Renal cortex interstitium (tissue), 11 donors: Measurements from ENCODE around the gene SLC4A8. TPM values are rescaled to one million over a fixed set of nuclear protein-coding genes. Genes with fewer than 3 reads are reported as not detected.
A peak's percentile ranks its signal among the peaks of the same experiment; 100 is the strongest.
"Not testable (repeated sequence)": the region's sequence is repeated elsewhere in the genome, so short reads cannot be mapped to it uniquely, and the experiment has no call there.

ENCODE experiments used
- DNase-seq, 11 donors: peaks; one replicate each; pipeline ENCODE4 v3.0.0-alpha.2; 2013; ENCODE audit warnings: low read depth in 9 of 11, low spot score in 4 of 11; ENCODE audit errors: extremely low read depth in 1 of 11
- polyA plus RNA-seq, 3 donors: library from polyadenylated mRNA; unstranded; fragments of 120-200 nt; gene quantifications; one replicate each; pipeline ENCODE4 v1.2.1, GENCODE V29; 2013; ENCODE audit not compliant: insufficient read length in 3 of 3

Gene SLC4A8
- polyA plus RNA-seq, 3 donors, result 3.2 to 4.9 (median 4.1) TPM

GRCh38 chr12:51455050-51455449, 30.4 kb downstream of the SLC4A8 start:
- not testable (repeated sequence) for DNase-seq

GRCh38 chr12:51458635-51459034, 34.0 kb downstream of the SLC4A8 start:
- DNase-seq, result no peak

- no peak for DNase-seq
Measured at GRCh38 chr12:51460519-51460918, 35.9 kb downstream of the SLC4A8 start.

- no peak for DNase-seq
Measured at GRCh38 chr12:51465491-51465890, 40.9 kb downstream of the SLC4A8 start.

GRCh38 chr12:51470116-51470515, 45.5 kb downstream of the SLC4A8 start:
- DNase-seq, result no peak

- DNase-seq, result no peak
Measured at GRCh38 chr12:51471111-51471864, 46.7 kb downstream of the SLC4A8 start.

- no peak for DNase-seq
Measured at GRCh38 chr12:51472984-51473383, 48.4 kb downstream of the SLC4A8 start.

- DNase-seq, result no peak
Measured at GRCh38 chr12:51473947-51474346, 49.3 kb downstream of the SLC4A8 start.

GRCh38 chr12:51475543-51475942, 50.9 kb downstream of the SLC4A8 start:
- DNase-seq, result no peak

- no peak for DNase-seq
Measured at GRCh38 chr12:51480978-51481377, 56.3 kb downstream of the SLC4A8 start.

GRCh38 chr12:51482929-51483697, 58.5 kb downstream of the SLC4A8 start:
- DNase-seq, result peak in 9 of 11 donors; percentile 5 to 46 (median 17)

- no peak for DNase-seq
Measured at GRCh38 chr12:51484119-51484518, 59.5 kb downstream of the SLC4A8 start.

- DNase-seq, result no peak
Measured at GRCh38 chr12:51488281-51488680, 63.6 kb downstream of the SLC4A8 start.

- DNase-seq, result no peak
Measured at GRCh38 chr12:51493281-51493680, 68.7 kb downstream of the SLC4A8 start.

GRCh38 chr12:51496895-51497294, 72.3 kb downstream of the SLC4A8 start:
- DNase-seq, result no peak

- DNase-seq, result no peak
Measured at GRCh38 chr12:51504851-51505250, 80.2 kb downstream of the SLC4A8 start.

GRCh38 chr12:51505360-51506105, 80.9 kb downstream of the SLC4A8 start:
- no peak for DNase-seq

GRCh38 chr12:51507178-51507577, 82.5 kb downstream of the SLC4A8 start:
- DNase-seq, result no peak

GRCh38 chr12:51508285-51508684, 83.7 kb downstream of the SLC4A8 start:
- no peak for DNase-seq
